T-helper 2 cell treated with Interferon-gamma antibody and Interleukin-4, amounts not matched to agents 100 ng/mL and 5 ng/mL, for 36 hours (primary cell): Measurements from ENCODE around the gene TSPEAR. TPM values are rescaled to one million over a fixed set of nuclear protein-coding genes. Genes with fewer than 3 reads are reported as not detected.

Experiments
- intact Hi-C: fragments of 100-400 bp; cut with micrococcal nuclease; formaldehyde crosslinking; loops from one replicate; pipeline ENCODE4 v1.15.1; 2023
- total RNA-seq: library from RNA; stranded (reverse); gene quantifications from 2 replicates; pipeline ENCODE4 v1.2.3, GENCODE V29; 2022

Gene TSPEAR
- total RNA-seq, 1 donor from 2014 or later = not detected

DNA sequence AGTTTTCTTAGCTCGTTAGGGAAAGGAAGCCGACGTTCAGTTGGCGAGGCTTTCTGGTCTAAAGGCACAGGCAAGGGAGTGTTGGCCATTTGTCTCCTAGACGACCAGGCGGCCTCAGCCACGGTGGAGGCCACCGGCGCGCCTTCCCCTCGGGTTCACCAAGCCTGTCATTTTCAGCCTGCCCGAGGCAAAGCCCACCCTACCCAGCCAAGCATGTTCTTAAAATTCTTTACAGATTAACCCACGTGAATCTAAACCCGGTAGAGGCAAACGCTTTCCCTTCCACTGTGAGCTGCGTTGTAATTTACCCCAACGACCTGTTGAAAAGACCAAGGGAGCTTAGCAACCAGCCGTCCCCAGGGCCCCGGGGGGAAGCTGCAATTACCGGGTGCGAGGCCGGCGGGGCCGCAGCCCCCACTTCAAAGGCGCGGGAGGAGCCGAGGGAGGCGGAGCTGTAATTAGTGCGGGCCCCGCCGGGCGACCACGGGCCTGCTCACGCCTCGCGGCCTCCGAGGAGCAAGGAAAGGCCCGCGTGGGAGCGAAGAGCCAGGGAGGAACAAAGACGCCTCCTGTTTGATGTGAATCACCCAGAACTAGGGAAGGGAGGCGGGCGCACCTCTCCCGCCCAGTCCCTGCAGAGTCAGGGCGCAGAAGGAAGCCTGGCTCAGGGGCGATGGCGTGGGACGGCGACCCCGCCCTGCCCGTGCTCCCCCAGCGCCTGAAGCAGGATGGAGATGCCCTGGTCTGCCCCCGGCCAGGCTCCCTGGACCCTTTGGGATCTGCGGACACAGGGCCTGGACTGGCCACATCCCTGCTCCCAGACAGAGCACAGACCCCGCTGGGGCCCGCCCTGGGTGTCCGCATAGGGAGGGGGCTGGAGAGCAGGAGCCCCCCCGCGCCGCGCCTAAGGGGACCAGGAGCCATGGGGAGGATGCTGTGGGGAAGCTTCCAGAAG is 12.1 kb upstream of the TSPEAR start:
- intact Hi-C loops = no loop called here

DNA sequence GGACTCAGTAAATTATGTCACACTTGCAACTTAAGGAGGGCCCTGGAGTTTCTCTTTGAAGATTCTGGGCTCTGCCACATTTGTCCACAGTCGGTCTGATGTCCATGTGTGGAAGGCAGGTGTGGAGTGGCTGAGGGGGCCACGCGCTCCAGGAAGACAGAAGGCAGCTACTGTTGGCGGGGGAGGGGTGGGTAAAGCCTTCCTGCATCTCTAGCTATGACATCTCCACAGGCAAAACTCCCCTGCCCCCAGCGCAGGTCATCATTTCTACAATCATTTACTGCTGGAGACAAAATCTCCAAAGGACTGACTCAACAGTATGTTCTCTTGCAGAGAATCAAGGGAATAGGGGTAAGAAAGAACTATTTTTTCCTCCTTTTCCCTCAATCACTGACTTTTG is 11.4 kb upstream of the TSPEAR start:
- intact Hi-C loops = no loop called here

DNA sequence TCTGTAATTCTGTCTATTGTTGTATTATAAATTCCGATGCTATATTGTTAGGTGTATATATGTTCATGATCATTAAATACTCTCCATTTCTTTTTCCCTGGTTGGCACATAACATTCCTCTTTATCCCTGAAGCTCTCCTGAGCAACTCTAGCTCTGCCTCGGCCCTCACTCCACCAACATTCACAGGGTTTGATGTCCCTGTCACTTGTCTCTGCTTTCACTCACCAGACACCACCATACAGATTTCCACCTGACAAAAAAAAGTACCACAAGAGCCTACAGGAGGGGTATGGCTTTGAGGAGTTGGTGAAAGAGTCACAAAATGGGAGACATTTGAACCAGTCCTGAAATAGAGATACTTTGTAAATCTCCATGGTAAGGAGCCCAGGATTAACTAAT is 8.8 kb upstream of the TSPEAR start:
- intact Hi-C loops = no loop called here

DNA sequence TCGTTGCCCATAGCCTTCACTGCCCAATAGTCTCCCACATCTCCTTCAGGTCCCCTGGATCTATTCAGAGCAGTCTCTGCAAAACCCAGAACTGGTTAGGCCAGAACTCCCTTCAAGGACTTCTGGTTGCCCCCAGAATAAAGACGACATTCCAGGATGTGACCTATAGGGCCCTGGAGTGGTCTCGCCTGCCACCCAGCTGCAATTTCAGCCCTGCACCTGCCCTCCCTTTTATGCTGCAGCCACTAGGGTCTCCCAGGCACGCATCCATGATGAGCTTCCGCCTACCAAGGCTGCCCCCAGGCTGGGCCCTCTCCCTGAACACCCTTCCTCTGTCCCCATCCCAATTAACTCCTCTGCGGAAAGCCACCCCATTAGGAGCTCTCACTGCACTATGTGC is 7.2 kb upstream of the TSPEAR start:
- intact Hi-C loops = no loop called here

DNA sequence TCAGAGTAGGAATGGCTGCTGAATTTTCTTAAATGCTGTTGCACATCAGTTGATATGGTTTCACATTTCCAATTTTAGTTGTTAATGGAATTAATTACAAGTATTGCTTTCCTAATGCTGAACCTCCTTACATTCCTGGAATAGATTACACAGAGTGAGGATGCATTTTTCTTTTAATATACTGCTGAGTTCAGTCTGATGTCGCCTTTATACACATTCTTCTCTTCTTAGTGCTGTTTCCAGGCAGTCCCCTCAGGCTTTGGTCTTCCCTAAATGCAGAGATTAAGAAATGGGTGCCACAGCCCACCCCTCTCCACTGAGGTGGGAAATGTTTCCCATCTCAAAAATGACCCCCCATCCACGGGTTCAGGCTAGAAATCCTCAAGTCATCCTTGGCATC is 6.7 kb upstream of the TSPEAR start:
- intact Hi-C loops = no loop called here

DNA sequence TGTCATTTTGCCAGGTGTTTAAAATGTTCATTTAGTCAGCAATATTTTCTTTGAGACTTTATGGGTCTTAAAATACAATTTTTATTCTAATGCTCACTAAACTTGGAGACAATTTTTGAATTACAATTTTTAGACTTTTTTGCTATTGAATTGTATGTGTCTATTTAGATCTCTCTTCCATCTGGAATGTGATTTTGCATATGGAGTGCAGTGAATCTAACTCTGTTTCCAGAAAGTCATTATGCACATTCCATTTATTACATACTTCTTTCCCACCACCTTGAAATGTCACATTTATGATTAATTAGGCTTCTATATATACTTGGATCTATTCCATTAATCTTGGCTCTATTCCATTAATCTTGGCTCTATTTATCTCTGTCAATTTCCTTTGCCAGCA is 5.6 kb upstream of the TSPEAR start:
- intact Hi-C loops = no loop called here

DNA sequence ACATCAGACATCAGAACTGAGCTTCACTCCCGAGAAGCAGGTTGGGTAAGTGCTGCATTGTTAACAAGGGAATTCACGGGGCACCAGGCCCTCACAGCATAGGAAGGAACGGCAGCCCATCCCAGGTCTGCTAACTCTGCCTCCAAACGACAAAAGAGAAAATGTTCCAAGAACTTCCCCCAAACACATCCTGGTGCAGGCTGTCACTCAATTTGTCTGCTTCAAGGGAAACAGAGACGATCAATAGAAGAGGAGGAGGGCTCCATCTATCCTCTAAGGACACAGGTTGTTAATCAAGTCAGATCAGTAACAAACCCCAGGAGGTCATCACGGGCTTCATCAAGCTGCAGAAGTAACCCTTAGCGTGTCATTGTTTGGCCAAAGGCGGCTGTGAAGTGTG is 3.5 kb upstream of the TSPEAR start:
- intact Hi-C loops = no loop called here

DNA sequence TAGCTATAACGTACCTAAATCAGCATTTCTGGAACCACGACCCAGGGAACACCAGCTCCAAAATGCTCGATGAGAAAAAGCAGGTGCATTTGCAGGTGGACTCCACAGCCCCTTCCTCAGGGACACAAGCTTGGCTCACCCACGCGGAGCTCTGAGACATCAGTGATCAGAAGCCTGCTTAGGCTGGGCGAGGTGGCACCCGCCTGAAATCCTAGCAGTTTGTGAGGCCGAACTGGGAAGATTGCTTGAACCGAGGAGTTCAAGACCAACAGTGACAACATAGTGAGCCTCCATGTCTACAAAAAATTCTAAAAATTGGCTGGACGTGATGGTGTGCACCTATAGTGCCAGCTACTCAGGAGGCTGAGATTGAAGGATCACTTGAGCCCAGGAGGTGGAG is 2.5 kb upstream of the TSPEAR start:
- intact Hi-C loops = no loop called here

DNA sequence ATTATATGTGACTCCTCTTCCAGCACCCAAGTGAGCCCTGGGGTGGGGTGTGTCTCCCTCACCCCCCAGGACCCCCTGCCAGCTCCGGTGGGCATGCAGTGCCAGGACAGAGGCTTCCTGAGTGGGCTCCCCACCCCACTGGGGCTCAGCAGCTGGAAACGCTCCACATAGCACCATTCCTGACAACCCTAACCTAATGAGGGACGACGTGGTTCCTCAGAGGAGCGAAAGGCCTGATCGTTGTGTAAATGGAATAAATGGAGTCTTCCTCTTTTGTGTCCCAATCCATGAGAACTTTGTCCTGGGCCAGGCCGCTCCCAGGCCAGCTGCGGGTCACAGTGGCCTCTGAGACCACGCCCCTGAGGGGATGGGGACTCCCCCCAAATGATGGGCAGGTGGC is 1.8 kb upstream of the TSPEAR start:
- intact Hi-C loops = no loop called here

DNA sequence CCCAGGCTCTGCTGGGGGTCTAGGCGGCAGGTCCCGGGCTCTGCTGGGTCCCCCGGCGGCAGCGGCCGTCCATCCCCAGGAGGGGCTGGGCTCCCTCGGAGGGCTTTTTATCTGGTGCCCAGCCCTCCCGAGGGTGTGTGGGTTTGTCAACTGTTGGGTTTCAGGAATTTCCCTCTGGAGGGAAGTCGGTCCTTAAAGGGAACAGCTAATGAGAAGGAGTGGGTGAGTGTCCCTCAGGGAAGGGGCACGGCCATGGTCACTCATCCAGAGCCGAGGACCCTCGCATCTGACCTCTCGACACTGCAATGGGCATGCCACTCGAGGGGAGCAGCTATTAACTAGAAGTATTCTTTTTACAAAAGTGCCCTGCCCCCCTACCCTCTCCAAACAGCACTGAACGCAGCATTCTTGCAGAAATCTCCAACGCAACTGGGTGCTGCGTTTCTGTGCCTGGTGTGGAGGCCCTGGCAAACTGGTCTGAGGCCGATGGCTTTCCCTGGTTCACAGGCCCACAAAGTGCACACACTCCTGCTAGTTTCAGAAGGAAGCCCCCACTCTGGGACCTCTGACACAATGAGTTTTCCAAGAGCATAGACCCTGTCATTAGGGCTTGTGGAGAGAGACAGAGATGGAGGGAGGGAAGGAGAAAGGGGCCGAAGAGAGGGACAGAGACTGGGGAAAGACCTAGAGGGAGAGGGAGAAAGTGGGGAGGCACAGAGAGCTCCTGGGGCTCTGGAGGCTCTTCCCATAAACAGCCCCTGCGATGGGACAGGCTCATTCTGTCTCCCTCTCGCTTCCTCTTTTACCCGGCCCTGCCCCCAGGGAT is 1.0 kb upstream of the TSPEAR start:
- intact Hi-C loops = no loop called here

DNA sequence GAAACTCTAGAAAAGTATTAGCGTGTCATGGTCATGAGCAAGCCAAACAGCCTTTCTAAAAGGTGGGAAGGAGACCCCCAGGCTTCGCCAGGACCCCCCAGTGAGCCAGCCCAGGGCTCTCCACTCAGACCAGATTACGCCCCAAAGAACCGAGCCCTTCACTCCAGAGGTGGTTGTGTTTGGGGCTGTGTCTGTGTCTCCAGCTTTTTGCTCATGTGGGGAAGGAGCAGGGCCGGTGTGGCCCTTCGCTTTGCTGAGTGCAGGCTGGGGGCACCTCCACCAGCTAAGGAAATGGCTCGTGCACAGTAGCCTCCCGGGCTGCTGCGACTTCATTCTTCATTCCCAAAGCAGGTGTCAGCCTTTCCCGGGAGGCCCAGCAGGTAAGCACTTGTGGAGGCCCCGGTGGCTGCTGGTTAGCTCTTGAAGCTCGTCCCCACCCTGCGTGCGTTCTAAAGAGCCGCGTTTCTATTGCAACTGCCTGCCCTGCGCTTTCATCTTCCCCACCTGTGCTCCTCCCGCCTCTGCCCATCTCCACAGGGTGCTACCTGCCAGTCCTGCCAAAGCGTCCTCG is 531 bp downstream of the TSPEAR start:
- intact Hi-C loops = no loop called here

DNA sequence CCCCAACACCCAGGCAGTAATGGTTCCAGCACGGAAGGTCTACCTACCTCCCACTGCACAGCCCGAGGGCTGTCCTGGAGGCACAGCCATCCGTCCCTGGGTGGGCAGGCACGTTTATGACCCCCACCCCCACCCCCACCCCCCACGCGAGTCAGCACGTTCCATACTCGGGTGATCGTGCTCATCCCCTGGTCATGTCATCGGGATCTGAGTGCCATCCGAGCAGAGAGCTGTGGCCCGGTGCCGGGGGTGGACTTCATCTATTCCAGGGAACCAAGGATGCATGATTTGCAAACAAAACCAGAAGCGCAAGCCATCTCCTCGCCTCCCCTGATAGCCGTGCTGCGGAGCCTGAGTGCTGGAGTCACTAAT is 1.1 kb downstream of the TSPEAR start:
- intact Hi-C loops = no loop called here

DNA sequence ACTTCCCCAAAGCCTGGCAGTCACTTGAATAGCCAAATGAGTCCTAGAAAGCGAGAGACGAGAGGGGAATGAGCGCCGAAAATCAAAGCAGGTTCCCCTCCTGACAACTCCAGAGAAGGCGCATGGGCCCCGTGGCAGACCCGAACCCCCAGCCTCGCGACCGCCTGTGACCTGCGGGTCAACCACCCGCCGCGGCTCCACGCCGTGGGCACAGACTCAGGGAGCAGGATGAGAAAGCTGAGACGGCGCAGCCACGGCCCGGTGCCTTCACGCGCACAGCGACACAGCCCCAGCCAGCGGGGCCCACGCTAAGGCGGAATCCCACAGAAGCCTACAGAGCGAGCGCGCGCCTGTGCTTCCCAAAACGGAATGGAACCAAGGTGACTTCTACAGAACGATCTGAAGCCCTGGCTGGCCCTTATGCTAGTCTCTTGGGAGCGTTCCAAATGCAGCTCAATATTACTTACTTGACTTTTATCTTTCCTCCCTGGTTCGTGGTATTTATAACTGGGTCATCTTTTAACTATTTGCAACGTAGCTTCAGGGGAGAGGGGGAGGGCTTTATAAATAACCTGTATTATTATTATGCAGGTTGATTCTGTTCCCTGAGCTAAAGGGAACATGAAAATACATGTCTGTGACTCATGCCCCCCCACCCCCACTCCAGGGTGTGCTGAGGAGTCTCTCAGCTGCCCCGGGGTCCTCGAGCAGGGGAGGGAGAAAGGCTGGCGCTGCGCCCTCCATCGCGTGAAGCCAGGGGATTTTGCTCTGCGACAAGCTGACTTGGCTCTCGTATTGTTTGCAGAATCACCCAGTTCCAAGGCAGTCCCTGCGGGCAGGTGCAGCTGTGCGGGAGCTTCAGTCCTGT is 1.7 kb downstream of the TSPEAR start:
- intact Hi-C loops = no loop called here

DNA sequence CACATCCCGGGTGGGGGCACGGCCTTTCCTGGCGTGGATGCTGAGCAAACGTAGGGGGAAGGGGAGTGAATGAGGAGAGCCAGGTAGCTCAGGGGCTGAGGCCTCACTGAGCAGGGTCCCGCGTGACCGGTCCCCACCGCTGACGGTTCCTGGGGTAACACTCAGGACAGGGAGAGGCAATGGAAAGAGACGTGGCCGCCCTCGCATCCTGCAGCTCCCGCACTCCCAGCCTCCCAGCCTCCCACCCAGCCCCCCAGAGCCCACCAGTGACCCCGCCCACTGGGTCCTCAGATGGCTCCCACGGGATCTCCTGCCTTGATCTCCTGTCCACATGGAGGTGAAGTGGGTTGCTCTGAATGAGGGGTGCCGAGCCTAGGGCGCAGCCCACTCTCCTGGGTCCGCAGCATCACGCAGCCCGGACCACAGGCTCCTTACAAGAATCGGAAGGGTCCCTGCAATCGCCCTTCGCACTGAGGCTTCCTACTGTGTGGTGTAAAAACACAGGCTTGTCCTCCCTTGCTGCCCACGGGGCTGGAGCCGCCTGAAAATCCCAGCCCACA is 2.4 kb downstream of the TSPEAR start:
- intact Hi-C loops = no loop called here

DNA sequence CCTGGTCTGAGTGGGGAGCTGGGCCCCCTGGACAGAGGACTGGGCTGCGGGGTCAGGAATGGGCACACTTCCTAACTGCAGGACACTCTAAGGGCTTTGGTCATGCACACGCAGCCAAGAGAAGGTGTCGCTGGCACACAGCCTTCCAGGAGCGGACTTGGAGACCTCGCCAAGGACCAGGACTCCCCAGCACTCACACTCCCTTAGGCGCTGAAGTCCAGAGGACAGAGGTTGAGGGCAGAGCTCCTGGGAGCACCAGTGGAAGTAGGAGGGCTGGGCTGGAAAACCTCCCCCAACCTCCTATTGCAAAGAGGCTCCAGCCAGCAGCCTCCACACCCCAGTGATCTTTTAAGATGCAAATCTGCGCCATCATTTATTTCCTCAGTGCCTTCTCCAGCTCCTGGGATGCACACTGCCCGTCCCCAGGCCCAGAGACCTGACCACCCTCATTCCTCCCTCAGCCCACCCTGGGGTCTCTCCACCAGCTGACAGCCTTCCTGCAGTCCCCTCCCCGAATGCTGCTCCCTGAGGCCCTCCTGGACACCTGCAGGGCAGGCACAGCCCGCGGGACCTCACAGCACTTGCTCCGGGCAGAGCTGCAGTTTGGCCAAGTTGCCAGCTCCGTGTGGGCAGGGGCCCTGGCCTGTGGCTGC is 3.0 kb downstream of the TSPEAR start:
- intact Hi-C loops = no loop called here

DNA sequence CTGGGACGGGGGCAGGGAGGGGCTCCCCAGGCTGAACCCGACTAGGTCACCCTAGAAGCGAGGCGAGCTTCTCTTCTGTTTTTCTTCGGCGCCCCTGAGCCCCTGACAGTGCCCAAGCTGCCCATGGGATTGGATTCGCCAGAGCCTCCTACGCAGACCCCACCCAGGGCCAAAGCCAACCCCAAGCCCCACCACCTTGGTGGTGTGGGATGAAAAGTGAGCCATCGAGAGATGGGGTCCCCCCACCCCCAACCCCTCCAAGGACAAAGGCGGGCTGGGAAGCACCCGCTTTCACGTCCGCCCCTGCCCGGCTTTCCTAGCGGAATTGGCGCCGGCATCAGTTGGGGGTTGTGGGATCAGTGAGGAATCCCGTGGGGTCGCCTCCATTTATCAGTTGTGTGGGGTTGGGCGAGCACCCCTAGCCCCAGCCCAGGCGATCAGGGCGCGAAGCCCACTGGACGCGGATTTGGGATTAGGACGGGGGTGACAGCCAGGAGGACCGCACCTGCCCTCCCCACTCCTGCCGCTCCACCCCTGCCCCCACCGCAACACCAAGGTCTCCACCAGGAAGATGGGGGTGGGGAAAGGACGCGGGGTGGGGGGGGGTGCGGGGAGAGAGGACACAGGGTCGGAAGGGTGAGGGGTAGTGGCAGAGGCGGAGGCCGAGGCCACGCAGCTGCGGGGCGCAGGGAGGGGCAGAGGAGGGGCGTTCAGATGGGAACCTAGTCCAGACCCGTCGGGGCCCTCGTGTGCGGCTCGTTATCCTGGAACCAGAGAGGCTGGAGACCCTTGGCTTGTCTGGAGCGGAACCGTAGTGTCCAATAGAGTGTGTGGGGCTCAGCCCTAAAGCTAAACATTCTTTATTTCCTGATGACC is 4.4 kb downstream of the TSPEAR start:
- intact Hi-C loops = no loop called here

DNA sequence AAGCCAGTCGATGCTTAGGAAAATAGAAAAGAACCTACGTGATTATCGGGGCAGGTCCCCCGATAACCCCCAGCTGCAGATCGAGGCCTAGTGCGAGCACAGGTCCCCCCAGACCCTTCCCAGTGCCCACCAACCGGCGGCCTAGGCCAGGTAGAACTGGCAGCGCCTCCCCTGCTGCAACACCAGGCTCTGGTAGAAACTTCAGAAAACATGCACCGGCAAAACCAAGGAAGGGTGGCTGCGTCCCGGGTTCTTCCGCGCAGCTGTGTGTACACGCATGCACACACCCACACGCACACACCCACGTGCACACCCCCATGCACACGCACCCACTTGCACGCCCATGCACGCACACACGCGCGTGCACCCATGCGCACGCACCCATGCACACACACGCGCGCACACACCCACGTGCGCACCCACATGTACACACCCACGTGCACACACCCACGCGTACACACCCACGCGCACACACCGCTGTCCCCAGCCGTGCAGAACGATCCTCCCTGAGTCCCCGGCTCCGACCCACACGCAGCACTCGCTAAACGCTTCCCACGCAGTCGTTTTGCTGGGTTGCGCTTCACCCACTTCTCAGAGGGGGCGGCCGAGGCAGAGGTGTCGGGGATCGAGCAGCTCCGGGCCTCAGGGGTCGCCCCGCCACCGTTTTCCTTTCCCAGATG is 5.2 kb downstream of the TSPEAR start:
- intact Hi-C loops = no loop called here

DNA sequence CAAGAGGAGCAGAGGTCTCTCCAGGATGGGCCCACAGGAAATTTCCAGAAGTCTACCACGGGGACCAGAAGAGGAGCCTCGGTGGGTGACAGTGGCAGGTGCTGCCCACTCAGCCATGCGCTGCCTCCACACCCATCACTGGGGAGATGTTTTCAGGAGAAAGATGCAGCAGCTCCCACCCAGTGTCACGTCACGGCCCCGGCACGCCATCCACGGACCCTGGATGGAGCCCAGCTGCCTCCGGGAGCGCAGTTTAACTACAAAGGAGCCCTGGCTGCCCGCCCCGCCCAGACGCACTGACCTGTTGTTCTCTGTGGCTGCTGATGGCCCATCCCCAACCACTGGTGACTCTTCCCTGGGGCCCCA is 6.8 kb downstream of the TSPEAR start:
- intact Hi-C loops = no loop called here
